ENCODE measurements around the gene PTPRT. TPM values are rescaled to one million over a fixed set of nuclear protein-coding genes. Genes with fewer than 3 reads are reported as not detected.

The PTPRT gene
- total and polyA plus RNA-seq, 2 of the 4 experiments (the other 2 are of a cell fraction): not detected

DNA sequence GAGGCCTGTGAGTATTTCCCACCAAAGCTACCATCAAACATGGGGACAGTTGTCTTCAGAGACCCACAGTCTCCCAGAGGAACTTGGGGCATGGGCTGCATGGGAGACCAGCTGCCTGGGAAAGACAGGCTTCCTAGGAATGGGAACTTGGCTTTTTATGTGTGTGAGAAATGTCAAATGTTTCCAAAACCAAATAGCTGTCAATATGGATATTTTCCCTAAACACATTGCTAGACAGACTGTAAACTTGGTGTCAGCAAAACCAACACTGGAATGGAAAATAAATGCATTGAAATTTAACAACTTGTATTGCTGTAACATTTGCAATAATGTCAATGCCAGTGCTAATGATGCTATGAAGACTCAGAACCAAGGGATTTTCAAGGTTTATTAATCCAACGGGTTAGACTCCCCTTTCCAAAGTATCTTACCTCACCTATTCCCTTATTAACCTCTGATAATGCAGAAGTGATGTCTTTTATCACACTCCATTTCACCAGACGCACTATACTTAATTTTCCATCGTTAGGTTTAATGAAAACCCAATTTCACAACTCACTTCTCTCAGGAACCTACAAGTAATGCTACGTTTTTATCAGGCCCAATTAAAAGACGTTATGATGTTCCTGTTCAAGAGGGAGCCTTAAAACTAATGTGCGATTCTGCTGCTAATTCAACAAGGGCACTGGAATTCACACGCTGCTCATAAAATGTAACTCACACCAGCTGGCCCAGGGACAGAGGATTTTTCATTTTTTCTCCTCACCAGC lies 1025.4 kb downstream of the PTPRT start:
- no peak for DNase-seq
- no peak for ATAC-seq (ENCODE audit: low read depth)
- whole genome bisulfite sequencing, 2 experiments (ENCODE audit: extremely low coverage in 2 of 2, insufficient read length in 1 of 2): 14% methylated on average over 1 of the region's 7 CpGs; no CpG with 5 or more reads in 1 of the 2 experiments

More for the DNA sequence above, 1025.4 kb downstream of the PTPRT start:
- Histone ChIP-seq H3K4me2 (ENCODE audit: low read depth, low read length) (no peak overlapping the region), H3K14ac (replicated peaks; ENCODE audit: low read depth, low read length) (no peak overlapping the region), H3K27me3 (ENCODE audit: control insufficient read depth, insufficient read depth, low read length) (no peaks in the 10 kb centered on the region), H2AK5ac (ENCODE audit: low read depth, low read length) (no peak overlapping the region), H4K20me1 (ENCODE audit: insufficient read depth, low read length) (no peaks in the 10 kb centered on the region), H4K5ac (ENCODE audit: low read depth, low read length) (no peak overlapping the region), H2BK5ac (ENCODE audit: low read depth, low read length, poor library complexity, severe bottlenecking) (no peak overlapping the region), H3K79me1 (ENCODE audit: low read depth in 1 of 2, low read length in 2 of 2) (no peaks in the 10 kb centered on the region), H3K56ac (ENCODE audit: extremely low read depth, insufficient read depth, low read length) (no peak overlapping the region), H2AFZ (replicated peaks; ENCODE audit: low read length, poor library complexity) (no peak overlapping the region), H4K91ac (ENCODE audit: insufficient read depth, low read depth, low read length) (no peak overlapping the region), H3K27ac (ENCODE audit: insufficient read depth, low read length) (no peak overlapping the region), H3K9me1 (ENCODE audit: insufficient read depth, low read length) (no peaks in the 10 kb centered on the region), H2BK20ac (ENCODE audit: low read depth, low read length) (no peak overlapping the region), H3K18ac (ENCODE audit: low read depth, low read length) (no peak overlapping the region), H3K23ac (ENCODE audit: low read depth, low read length) (no peak overlapping the region), H3K4me1 (ENCODE audit: control insufficient read depth, insufficient read depth, low read length) (no peaks in the 10 kb centered on the region), H3K9me3 (ENCODE audit: control insufficient read depth, insufficient read depth, low read length) (peaks cover 20% of the 10 kb centered on the region), H2BK120ac (ENCODE audit: low read depth, low read length) (no peak overlapping the region), H2BK15ac (ENCODE audit: low read depth, low read length) (no peak overlapping the region), H4K8ac (ENCODE audit: low read depth in 2 of 2, low read length in 2 of 2) (no peak overlapping the region), H3K4me3 (ENCODE audit: insufficient read depth, low read depth, low read length) (no peak overlapping the region), H3K9ac (ENCODE audit: low read depth, low read length) (no peak overlapping the region), H2AK9ac (replicated peaks; ENCODE audit: low read depth, low read length, poor library complexity) (no peak overlapping the region), H3K4ac (ENCODE audit: low read depth, low read length) (no peak overlapping the region), H3K36me3 (ENCODE audit: control insufficient read depth, insufficient read depth, low read length) (no peaks in the 10 kb centered on the region)
- in situ Hi-C loops (cut with MboI; ENCODE audit: low sequenced_read_pairs): no loop called here
- CTCF ChIA-PET: no interaction called here
- dilution Hi-C loops (cut with HindIII; ENCODE audit: low sequenced_read_pairs, unreplicated experiment): no loop called here
- TF ChIP-seq MAFK (IDR thresholded peaks at IDR 0.05; ENCODE audit: low read depth, low read length): no peak
- TF ChIP-seq, protein P1, sequence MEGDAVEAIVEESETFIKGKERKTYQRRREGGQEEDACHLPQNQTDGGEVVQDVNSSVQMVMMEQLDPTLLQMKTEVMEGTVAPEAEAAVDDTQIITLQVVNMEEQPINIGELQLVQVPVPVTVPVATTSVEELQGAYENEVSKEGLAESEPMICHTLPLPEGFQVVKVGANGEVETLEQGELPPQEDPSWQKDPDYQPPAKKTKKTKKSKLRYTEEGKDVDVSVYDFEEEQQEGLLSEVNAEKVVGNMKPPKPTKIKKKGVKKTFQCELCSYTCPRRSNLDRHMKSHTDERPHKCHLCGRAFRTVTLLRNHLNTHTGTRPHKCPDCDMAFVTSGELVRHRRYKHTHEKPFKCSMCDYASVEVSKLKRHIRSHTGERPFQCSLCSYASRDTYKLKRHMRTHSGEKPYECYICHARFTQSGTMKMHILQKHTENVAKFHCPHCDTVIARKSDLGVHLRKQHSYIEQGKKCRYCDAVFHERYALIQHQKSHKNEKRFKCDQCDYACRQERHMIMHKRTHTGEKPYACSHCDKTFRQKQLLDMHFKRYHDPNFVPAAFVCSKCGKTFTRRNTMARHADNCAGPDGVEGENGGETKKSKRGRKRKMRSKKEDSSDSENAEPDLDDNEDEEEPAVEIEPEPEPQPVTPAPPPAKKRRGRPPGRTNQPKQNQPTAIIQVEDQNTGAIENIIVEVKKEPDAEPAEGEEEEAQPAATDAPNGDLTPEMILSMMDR (conservative IDR thresholded peaks at IDR 0.05; ENCODE audit: low read depth, low read length): no peak
- BruUV-seq (replicated peaks): no TSS peak
- POLR2A ChIA-PET (ENCODE audit: unreplicated experiment): no interaction called here
- intact Hi-C loops (cut with micrococcal nuclease): no loop called here

Measured in IMR-90 (cell line).